IPS-NIHi7 (cell line): Measurements from ENCODE around the gene SMIM41.

ENCODE experiments used
- DNase-seq: peaks from one replicate; pipeline ENCODE4 v3.0.0; 2012; ENCODE audit warnings: mixed read lengths; ENCODE audit errors: extremely low spot score

SMIM41 gene

DNA sequence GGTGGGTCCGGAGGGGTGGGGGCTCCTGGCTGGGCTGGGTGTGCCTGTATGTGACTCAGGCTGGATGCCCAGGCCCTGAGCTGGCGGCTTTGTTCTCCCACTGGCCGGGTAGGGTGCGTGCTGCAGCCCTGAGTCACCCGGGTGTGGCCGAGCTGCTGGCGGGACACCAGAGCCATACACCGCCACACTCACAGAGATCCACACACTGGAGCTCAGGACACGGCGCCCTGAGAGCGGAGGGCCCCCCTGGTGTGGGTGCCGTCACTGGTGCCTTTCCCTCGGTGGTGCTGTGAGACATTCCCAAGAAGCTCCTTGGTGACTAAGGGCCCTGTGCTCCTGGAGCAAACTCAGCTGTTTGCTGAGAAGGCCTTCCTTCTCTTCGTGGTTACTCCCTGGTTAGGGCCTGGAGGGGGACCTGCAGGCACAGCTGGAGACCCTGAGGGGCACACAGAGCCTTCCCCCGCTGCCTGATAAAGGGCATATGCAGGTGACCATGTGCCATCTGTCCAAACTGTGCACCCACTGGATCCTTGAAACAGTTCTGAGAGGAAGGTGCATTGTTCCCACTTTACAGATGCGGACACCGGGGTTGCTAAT is 68.0 kb downstream of the SMIM41 start:
- peak; percentile 45 for DNase-seq

DNA sequence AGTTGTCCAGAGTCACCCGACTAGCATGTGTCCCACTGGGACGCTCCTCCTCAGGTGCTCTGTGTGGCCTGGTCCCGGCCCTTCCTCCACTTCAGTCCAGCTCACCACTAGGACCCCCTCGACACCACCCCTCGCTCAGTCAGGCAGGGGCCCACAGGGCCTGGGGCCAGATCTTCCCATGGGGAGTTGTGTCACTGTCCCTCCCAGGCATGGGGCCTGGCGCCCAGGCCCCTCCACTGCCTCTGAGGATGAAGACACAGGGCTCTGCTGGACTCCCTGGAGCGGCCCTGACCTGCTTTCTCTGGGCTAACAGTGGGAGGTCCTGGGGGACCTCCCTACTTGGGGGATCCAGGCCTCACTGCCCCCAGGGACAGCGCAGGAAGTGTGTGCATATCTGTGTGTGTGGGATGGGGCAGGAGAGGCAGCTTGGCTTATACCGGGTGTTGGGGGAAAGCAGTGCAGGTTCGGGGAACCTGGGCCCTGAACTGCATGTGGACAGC is 68.5 kb downstream of the SMIM41 start:
- DNase-seq = no peak

DNA sequence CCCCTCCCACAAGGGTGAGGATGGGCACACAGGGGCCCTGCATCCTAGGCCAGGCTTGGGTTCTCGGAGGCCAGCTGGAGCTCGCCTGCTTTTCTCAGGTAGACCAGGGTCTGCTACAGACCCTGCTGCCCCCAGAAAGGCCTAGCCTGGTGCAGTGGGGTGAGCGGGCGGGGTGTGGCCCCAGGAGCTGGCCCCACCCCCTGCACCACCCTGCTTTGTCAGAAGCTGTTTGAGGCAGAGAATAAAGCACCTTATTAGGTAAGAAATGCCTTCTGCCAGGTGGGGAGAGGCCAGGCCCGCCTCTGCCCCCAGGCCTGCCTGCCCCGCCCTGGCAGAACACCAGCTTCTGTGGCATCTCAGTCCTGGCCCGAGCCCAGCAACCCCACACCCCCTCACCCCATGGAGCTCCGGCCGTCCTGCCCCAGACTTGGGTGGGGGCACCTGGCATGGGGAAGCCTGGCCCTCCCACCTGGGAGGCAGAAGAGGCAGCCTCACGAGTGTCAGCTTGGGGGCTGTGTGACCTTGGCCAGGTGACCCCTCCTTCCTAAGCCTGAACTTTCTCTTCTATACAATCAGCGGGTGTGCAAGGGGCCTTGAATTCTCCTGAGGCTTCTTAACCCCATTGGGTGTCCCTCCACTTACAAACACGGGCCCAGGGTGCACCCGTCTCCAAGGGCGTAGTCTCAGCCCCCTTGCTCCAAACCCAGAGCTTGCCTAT is 69.1 kb downstream of the SMIM41 start:
- no peak for DNase-seq

GRCh38 chr12:52149182-52149641 is 69.7 kb downstream of the SMIM41 start:
- no peak for DNase-seq

GRCh38 chr12:52149651-52150241 is 70.2 kb downstream of the SMIM41 start:
- no peak for DNase-seq

DNA sequence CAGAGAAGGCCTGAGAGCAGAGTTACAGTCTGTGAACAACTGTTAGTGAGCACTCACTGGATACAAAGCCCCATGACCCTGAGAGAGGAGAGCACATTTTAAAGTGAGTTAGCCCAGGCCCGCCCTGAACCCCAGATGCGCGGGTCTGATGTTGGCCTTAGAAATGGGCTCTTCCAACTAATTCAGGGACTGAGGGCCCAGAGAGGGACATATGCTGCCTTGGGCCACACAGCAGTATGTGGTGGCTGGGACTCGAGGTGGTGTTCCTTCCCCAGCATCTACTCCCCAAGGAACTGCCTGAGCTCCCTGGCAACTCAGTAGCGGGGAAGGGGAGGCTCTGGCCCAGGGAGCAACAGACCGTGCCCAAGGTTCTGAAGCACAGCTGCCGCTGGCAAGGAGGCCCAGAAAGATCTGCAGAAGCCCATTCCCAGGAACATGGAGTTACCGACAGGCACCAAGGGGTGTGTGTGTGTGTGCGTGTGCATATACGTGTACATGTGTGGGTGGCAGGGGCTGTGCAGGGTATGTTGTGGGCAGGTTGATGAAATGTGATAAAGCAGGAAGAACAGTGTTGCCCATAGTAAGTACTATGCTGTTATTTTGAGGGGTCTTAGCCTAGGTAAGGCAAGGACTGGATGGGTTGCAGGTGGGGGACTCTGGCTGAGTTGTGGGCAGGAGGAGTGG is 71.8 kb downstream of the SMIM41 start:
- DNase-seq = no peak

DNA sequence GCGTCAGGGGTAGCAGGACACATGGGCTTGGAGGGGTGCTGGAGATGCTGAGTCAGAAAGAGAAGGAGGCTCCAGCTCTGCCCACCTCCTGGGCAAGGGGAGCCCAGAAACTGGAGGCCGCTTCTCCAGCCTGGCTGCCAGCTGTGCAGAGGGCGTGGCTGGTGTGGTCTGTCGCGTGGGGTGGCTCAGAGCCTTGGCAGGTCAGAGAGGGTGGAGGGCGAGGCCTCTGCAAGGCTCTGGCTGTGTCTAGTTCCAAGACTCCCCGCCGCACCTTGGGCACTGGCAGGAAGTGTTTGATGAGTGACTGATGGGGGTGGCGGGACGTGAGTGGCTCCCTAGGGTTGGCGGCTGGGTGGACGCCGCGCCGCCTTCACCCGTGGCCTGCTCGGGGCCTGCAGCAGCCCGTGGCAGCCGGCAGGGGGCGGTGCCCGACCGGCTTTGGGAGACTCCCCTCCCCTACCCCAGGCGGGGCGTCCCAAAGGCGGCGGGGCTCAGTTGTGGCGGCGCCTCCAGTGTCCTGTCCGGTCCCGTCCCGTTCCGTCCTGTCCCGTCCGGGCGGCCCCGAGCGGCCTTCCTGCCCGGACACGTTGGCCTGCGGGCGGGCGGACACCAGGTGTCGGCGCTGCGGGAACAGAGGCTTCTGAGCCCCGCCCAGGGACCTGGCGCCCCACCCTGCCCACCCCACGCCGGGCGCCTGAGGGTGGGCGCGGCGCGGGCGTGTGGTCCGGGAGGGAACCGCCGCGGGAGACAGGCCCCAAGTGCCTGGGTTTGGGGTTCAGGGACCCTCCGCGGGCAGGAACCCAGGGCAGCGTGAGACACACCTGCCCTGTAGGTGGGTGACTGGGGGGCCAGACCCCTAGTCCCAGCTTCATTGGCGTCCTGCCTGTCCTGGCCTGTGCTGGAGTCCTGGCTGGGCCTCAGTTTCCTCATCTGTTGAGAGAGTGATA is 72.6 kb downstream of the SMIM41 start:
- DNase-seq = peak; percentile 84

DNA sequence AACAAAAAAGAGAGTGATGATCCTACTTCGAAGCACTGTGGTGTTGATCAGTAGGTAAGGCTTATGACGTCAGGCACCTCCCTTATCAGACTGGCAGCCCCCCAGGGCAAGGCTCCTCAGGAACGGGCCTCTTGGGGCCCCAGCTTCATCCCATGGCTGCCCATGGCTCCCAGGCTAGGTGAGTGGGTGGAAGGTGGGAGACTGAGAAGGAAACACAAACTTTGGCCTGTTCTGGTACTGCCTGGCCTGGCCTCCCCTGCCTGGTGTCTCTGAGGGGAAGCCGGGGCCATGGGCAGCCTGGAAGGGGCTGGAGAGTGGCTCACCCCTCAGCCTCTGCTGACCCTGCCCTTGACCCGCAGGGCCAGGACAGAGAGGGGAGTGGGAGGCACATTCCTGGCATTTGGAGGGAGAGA is 73.4 kb downstream of the SMIM41 start:
- no peak for DNase-seq

DNA sequence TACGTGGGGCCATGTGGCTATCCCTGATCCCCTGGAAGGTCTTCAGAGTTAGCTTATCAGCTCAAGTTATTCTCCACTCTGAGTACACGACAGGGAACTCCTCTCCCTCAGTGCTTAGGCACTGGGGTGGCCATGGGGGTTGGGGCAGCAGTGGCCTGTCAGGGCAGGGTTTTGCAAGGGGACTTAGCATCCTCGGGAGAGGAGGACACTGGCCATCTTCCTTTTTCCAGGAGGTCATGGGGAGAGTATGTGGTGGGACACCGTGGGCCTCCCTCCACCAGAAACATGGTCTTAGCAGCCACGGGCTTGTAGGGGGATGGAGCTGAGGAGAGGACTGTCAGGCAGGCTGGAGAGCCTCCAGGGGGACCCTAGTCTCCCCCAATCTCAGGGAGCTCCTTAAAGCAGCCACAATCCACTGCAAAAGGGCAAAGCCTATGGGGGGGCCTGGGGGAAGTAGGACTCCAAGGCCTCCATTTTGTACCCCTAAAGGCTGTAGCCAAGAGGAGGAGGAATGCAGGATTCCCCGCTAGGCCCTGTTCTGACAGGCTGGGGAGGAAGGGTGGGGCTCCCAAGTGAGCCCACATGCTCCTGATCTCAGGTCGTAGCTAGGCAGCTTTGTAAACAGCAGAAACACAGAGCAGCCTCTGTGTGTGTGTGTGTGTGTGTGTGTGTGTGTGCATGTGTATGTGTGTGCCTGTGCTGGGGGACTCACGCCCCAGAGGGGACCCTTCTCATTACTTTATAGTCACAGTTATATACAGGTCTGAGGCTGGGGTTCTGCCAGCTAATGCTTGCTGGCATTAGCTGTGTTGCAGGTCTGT is 75.8 kb downstream of the SMIM41 start:
- DNase-seq = no peak

DNA sequence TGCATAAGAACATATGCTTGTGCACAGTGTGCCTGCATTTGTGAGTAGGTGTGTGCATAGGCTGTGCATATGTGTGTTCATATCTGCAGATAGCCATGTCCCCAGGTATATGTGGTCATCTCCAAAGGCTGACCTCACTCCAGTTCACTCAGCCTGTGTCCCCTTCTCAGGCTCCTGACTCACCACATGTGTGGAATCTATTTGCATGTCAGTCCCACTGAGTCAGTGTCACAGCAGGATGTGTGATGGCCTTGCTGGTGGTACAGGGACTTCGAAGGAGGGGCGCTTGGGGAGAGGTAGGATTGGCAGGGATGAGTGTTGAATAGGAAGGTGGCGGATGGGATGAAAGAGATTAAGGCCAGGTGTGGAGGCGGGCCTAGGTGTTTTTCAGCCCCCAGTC is 76.8 kb downstream of the SMIM41 start:
- DNase-seq = no peak

DNA sequence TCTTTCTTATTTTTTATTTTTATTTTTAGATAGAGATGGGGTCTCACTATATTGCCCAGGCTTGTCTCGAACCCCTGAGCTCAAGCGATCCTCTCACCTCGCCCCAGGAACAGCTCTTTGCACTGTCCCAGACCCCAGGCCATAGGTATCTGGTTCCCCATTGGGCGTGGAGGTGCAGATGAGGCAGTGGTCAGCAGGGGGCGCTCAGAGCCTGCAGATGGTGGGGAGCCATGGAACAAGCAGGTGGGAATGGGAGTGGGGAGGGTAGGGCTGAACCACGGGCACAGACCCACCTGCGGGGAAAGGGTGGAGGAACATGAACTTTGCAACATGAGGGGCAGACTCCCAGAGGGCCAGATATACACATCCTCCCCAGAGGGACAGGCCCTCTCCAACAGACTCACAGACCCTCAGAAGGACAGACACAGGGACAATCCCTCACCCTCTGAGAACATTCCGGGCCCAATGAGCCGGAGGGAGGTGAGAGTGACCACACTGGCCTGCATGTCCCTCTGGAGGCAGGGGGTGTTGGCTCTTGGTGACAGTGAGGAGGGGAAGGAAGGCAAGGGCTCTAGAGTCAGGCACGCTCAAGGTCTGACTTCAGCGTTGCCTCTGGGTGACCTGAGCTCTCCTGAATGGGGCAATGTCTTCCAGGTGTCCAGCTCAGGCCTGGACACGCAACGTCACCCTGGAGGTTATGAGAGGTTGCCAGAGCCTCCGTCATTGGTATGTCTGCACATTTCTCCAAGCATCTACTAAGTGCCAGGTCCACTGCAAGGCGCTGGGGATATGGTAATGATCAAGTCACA is 77.5 kb downstream of the SMIM41 start:
- peak; percentile 86 for DNase-seq

DNA sequence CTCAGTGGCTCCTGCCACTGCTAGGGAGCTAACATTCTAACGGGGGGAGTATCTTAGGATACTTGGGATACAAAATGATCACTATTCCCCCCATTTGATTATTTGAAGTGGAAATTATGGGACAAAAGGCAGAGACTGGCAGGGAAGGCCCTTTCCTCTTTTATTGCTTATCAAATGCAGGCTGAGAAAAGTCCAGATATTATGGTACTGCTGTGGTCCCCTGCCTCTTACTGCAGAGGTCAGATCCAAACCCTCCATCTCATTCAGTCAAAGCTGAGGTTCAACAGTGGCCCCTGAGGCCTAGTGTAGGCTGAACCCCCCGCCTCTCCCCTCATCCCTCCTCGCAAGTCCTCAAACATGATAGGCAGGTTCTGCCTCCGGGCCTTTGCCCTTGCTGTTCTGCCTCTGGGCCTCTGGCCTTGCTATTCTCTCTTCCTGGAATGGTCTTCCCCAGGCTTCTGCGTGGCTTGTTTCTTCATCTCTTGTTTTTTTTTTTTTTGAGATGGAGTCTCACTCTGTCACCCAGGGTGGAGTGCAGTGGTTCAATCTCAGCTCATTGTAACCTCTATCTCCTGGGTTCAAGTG is 78.2 kb downstream of the SMIM41 start:
- no peak for DNase-seq
